ENCODE results near the gene MAP4K3. TPM values are rescaled to one million over a fixed set of nuclear protein-coding genes. Genes with fewer than 3 reads are reported as not detected.

Gene MAP4K3
- total RNA-seq, 6 donors from 2014 or later, result 29.8 to 83.6 (median 51.1) TPM

DNA sequence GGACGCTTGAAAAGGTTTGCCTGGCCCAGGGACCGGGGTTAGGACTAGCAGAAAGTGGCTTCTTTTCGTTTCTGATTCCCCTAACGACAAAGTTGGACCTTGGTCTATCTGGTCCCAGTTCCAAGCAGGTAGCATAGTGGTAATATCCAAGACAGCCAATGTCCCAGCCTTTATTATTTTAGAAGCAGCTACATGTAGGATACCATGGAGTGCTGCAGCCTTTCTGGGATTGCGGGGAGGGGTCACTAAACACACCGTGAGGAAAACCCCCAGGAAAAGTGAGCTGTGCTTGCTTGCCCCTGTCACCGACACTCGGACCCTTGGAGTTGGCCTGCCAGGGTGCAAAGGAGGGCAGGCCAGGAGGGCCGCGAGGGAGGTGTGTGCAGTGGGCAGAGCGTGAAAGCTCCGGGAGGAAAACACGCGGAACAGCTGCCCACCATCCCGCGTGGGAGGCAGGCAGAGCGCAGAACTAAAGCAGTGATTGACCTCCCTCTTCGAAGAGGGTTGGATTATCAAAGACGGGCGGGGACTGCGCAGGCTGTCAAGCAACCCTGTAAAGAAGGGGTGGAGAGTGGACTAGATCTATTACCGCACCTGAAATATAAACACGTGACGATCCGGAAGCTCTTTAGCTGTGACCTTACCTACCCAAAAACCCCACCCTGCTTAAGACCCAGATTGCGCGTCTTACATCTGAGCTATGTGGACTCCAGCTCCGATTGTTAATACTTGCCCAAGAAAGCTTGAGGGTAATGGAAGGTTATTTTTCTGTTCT lies 624 bp upstream of the MAP4K3 start:
- ATAC-seq (ENCODE audit: low FRiP score in 2 of 2) (peak; percentile 69 to 80), DNase-seq (peak; percentile 71 to 78)
- TF ChIP-seq, protein P1, sequence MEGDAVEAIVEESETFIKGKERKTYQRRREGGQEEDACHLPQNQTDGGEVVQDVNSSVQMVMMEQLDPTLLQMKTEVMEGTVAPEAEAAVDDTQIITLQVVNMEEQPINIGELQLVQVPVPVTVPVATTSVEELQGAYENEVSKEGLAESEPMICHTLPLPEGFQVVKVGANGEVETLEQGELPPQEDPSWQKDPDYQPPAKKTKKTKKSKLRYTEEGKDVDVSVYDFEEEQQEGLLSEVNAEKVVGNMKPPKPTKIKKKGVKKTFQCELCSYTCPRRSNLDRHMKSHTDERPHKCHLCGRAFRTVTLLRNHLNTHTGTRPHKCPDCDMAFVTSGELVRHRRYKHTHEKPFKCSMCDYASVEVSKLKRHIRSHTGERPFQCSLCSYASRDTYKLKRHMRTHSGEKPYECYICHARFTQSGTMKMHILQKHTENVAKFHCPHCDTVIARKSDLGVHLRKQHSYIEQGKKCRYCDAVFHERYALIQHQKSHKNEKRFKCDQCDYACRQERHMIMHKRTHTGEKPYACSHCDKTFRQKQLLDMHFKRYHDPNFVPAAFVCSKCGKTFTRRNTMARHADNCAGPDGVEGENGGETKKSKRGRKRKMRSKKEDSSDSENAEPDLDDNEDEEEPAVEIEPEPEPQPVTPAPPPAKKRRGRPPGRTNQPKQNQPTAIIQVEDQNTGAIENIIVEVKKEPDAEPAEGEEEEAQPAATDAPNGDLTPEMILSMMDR (IDR thresholded peaks at IDR 0.05), result no peak
- TF ChIP-seq EP300 (IDR thresholded peaks at IDR 0.05), result peak in 1 of 4 donors; percentile 22
- TF ChIP-seq POLR2AphosphoS5 (IDR thresholded peaks at IDR 0.05), result peak; percentile 12 to 69
- TF ChIP-seq POLR2A (IDR thresholded peaks at IDR 0.05), result peak in 2 of 4 donors; percentile 8 to 52
- WGBS, 2 donors, result 7% methylated on average over 24 of the region's 28 CpGs
- Histone ChIP-seq H3K4me3 (peak overlapping the region; percentile 57 to 97 (median 92)), H3K4me1 (peaks cover 24 to 49% (median 33%) of the 10 kb centered on the region in 4 donors), H3K36me3 (no peaks in the 10 kb centered on the region), H3K27ac (peak overlapping the region; percentile 93 to 99 (median 96)), H3K27me3 (no peaks in the 10 kb centered on the region), H3K9me3 (no peaks in the 10 kb centered on the region)

DNA sequence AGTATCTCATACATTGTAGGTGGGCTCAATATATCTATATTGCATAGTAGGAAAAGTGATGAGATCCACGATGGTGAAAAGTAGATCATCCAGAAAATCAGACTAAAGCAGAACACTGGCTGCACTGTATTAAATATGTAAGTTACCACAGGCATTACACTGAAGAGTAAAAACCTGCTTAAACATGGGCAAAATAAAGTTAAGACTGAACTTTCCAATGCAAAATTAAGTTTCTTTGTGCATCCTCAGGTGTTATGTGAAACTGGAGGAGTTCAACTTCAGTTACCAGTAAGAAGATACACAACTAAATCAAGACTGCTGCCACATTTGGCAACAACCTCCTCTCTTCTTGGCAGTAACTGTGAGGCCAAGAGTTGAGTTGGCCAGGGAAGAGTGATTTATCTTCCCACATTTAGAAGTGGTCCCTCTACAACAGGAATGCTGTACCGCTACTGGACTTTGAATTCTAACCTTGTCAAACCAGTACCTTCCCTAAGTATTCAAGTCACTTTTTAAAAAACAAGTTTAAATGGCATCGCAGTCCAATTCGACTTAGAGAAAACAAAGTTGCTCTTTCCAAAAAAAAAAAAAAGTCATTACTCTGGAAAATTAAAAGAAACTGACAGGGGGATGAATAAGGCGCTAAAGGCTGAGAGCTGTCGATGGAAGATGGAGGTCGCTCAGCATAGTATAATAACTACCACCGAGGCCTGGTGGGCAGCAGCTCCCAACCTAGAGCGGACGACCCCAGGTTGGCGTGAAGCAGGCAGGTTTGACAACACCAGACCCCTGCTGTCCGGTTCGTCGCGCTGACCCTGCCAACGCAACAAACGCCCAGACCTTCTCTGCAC lies 1.1 kb downstream of the MAP4K3 start:
- peaks cover 38 to 65% (median 50%) of the 10 kb centered on the region in 4 donors for H3K4me1 ChIP-seq
- TF ChIP-seq, protein P1 (IDR thresholded peaks at IDR 0.05), result no peak
- TF ChIP-seq POLR2AphosphoS5 (IDR thresholded peaks at IDR 0.05) (no peak), POLR2A (IDR thresholded peaks at IDR 0.05) (no peak), EP300 (IDR thresholded peaks at IDR 0.05) (no peak)
- WGBS, 2 donors, result 5 to 7% methylated on average over 16 to 17 of the region's 17 CpGs
- peak overlapping the region; percentile 93 to 99 (median 96) for H3K27ac ChIP-seq
- H3K27me3 ChIP-seq, result no peaks in the 10 kb centered on the region
- no peaks in the 10 kb centered on the region for H3K36me3 ChIP-seq
- ATAC-seq (ENCODE audit: low FRiP score in 2 of 2) (no peak), DNase-seq (no peak)
- H3K9me3 ChIP-seq, result no peaks in the 10 kb centered on the region
- H3K4me3 ChIP-seq, result peak overlapping the region; percentile 51 to 97 (median 92)

DNA sequence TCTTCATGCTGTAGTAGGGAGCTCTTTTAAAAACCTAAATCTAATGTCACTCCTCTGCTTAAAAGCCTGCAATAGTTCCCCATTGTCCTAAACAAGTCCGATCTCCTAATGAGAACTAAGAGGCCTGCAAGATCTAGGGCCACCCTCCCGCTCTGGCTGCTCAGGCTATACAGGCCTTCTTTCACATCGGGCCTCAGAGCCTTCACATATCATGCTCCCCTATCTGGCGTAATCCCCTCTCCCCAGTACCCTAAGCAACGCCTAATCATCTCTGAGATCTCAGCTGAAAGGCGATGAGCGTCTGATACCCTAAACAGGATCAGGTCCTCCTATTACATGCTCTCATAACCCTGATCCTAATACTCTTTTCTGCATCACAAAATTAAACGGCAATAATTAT lies 1.9 kb downstream of the MAP4K3 start:
- 55 to 63% methylated on average over 8 of the region's 8 CpGs for WGBS, 2 donors
- ATAC-seq (ENCODE audit: low FRiP score in 2 of 2) (no peak), DNase-seq (peak in 1 of 2 donors; percentile 23)
- H3K4me3 ChIP-seq, result peak overlapping the region in 3 of 4 donors; percentile 91 to 97 (median 94)
- peaks cover 40 to 70% (median 56%) of the 10 kb centered on the region in 4 donors for H3K4me1 ChIP-seq
- no peaks in the 10 kb centered on the region for H3K36me3 ChIP-seq
- H3K27me3 ChIP-seq, result no peaks in the 10 kb centered on the region
- H3K27ac ChIP-seq, result peak overlapping the region in 3 of 4 donors; percentile 93 to 99 (median 96)
- H3K9me3 ChIP-seq, result no peaks in the 10 kb centered on the region
- TF ChIP-seq POLR2A (IDR thresholded peaks at IDR 0.05) (no peak), EP300 (IDR thresholded peaks at IDR 0.05) (no peak), POLR2AphosphoS5 (IDR thresholded peaks at IDR 0.05) (no peak)
- TF ChIP-seq, protein P1 (IDR thresholded peaks at IDR 0.05), result no peak

DNA sequence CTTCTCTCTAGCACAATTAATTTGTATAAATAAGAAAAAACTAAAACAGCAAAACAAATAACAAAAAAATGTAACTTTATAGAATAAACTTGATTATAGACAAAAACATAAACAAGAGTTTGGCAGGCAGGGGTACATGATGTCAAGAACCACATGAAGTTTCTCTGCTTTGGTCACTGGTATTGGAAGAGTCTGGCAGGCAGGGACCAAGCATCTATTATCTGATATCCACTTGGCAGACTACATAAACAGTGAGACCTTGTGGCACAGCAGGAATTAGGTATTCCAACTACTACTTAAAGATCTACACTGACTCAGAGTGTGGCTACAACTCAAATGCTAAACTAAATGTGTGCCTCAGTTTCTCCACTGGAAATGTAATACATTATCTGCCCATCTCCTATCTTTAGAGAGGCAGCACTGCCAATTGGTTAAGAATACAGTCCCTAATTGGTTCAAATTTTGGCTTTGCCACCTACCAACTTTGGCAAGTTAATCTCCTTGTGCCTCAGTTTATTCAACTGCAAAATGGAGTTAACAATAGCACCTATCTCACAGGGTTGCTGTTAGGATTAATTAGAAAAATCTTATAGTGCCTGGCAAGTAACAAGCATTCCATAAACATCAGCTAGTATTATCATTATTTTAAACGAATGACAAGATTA lies 2.7 kb downstream of the MAP4K3 start:
- 37 to 59% methylated on average over 1 of the region's 1 CpG for WGBS, 2 donors
- Histone ChIP-seq H3K27ac (no peak overlapping the region), H3K9me3 (no peaks in the 10 kb centered on the region), H3K36me3 (no peaks in the 10 kb centered on the region), H3K27me3 (no peaks in the 10 kb centered on the region), H3K4me1 (peaks cover 40 to 69% (median 54%) of the 10 kb centered on the region in 4 donors), H3K4me3 (peak overlapping the region in 2 of 4 donors; percentile 91 to 97)
- ATAC-seq (ENCODE audit: low FRiP score in 2 of 2) (no peak), DNase-seq (no peak)
- TF ChIP-seq, protein P1 (IDR thresholded peaks at IDR 0.05), result no peak
- TF ChIP-seq EP300 (IDR thresholded peaks at IDR 0.05) (no peak), POLR2AphosphoS5 (IDR thresholded peaks at IDR 0.05) (no peak), POLR2A (IDR thresholded peaks at IDR 0.05) (no peak)

Data from upper lobe of left lung (tissue), 6 donors.